Measurements from ENCODE around the gene PPP4R1.

Gene PPP4R1

DNA sequence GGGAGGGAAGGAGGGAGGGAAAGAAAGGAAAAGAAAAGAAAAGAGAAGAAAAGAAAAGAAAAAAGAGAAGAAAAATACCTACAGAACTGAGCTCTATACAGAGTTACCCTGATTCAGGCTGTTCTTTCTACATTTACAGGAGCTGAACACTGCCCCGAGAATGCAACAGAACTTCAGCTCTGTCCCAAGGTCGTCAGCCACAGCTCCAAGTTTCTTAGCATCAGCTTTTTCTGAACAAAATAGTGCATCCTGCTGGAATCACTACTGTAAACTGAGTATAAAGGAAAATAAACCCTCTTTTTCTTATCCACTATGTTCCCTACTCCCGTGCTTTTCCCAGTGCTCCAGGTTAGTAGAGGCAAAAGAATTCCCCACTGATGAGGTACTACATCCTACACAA is 4.7 kb upstream of the PPP4R1 start:
- H3K4me3 ChIP-seq (replicated peaks; ENCODE audit: insufficient read depth, low read length), result no peak overlapping the region
- H3K27ac ChIP-seq (replicated peaks), result no peak overlapping the region
- no peak for DNase-seq (ENCODE audit: low read depth in 1 of 2, low spot score in 1 of 2)
- H3K27me3 ChIP-seq (ENCODE audit: insufficient read depth, poor library complexity, severe bottlenecking), result no peaks in the 10 kb centered on the region
- TF ChIP-seq GABPA (IDR thresholded peaks at IDR 0.05; ENCODE audit: low read depth), result no peak
- TF ChIP-seq, protein P1, sequence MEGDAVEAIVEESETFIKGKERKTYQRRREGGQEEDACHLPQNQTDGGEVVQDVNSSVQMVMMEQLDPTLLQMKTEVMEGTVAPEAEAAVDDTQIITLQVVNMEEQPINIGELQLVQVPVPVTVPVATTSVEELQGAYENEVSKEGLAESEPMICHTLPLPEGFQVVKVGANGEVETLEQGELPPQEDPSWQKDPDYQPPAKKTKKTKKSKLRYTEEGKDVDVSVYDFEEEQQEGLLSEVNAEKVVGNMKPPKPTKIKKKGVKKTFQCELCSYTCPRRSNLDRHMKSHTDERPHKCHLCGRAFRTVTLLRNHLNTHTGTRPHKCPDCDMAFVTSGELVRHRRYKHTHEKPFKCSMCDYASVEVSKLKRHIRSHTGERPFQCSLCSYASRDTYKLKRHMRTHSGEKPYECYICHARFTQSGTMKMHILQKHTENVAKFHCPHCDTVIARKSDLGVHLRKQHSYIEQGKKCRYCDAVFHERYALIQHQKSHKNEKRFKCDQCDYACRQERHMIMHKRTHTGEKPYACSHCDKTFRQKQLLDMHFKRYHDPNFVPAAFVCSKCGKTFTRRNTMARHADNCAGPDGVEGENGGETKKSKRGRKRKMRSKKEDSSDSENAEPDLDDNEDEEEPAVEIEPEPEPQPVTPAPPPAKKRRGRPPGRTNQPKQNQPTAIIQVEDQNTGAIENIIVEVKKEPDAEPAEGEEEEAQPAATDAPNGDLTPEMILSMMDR (IDR thresholded peaks at IDR 0.05; ENCODE audit: insufficient read depth, low read length), result no peak
- TF ChIP-seq SPI1 (IDR thresholded peaks at IDR 0.05; ENCODE audit: borderline replicate concordance, low read depth), result no peak

DNA sequence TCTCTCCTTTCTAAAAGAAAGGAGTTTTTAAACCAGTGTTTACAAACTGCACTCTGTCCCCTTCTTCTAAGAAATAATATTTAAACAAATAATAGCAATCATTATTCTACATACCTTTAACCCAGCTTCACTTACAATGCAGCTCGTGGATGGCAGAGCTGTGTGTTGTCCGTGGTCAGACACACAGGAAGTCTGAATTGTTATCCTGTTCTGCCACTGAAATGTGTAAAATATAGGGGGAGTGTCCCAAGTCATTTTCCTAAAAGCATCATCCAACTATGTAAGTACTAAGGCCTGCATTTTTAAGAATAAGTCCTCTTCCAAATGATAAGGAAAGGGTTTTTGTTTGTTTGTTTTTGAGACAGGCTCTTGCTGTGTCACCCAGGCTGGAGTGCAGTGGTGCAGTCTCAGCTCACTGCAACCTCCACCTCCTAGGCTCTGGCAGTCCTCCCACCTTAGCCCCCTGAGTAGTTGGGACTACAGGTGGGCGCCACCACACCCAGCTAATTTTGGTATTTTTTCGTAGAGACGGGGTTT is 2.7 kb upstream of the PPP4R1 start:
- Histone ChIP-seq H3K27ac (replicated peaks) (no peak overlapping the region), H3K27me3 (ENCODE audit: insufficient read depth, poor library complexity, severe bottlenecking) (no peaks in the 10 kb centered on the region), H3K4me3 (replicated peaks; ENCODE audit: insufficient read depth, low read length) (no peak overlapping the region)
- TF ChIP-seq, protein P1 (IDR thresholded peaks at IDR 0.05; ENCODE audit: insufficient read depth, low read length), result no peak
- TF ChIP-seq SPI1 (IDR thresholded peaks at IDR 0.05; ENCODE audit: borderline replicate concordance, low read depth) (no peak), GABPA (IDR thresholded peaks at IDR 0.05; ENCODE audit: low read depth) (no peak), POLR2AphosphoS5 (IDR thresholded peaks at IDR 0.05; ENCODE audit: low read depth) (no peak)
- TF ChIP-seq, protein P2, sequence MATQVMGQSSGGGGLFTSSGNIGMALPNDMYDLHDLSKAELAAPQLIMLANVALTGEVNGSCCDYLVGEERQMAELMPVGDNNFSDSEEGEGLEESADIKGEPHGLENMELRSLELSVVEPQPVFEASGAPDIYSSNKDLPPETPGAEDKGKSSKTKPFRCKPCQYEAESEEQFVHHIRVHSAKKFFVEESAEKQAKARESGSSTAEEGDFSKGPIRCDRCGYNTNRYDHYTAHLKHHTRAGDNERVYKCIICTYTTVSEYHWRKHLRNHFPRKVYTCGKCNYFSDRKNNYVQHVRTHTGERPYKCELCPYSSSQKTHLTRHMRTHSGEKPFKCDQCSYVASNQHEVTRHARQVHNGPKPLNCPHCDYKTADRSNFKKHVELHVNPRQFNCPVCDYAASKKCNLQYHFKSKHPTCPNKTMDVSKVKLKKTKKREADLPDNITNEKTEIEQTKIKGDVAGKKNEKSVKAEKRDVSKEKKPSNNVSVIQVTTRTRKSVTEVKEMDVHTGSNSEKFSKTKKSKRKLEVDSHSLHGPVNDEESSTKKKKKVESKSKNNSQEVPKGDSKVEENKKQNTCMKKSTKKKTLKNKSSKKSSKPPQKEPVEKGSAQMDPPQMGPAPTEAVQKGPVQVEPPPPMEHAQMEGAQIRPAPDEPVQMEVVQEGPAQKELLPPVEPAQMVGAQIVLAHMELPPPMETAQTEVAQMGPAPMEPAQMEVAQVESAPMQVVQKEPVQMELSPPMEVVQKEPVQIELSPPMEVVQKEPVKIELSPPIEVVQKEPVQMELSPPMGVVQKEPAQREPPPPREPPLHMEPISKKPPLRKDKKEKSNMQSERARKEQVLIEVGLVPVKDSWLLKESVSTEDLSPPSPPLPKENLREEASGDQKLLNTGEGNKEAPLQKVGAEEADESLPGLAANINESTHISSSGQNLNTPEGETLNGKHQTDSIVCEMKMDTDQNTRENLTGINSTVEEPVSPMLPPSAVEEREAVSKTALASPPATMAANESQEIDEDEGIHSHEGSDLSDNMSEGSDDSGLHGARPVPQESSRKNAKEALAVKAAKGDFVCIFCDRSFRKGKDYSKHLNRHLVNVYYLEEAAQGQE (IDR thresholded peaks at IDR 0.05; ENCODE audit: insufficient replicate concordance, low read depth), result no peak
- DNase-seq (ENCODE audit: low read depth in 1 of 2, low spot score in 1 of 2), result no peak

DNA sequence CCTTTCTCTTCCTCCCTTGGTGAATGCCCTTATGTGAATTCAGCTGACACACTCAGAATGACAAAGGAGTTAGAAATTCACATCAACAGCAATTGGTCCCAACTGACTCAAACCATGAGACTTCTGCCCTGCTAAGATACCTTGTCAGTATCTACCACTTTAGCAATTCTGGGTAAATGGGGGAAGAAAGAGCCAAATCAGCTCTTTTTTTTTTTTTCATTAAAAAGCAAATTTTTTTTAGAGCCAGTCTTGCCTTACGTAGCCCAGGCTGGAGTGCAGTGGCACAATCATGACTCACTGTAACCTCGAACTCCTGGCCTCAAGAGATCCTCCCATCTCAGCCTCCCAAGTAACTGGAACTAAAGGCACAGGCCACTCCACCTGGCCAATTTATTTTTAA is 1.7 kb upstream of the PPP4R1 start:
- Histone ChIP-seq H3K27me3 (ENCODE audit: insufficient read depth, poor library complexity, severe bottlenecking) (no peaks in the 10 kb centered on the region), H3K27ac (replicated peaks) (no peak overlapping the region), H3K4me3 (replicated peaks; ENCODE audit: insufficient read depth, low read length) (no peak overlapping the region)
- no peak for DNase-seq (ENCODE audit: low read depth in 1 of 2, low spot score in 1 of 2)
- TF ChIP-seq SPI1 (IDR thresholded peaks at IDR 0.05; ENCODE audit: borderline replicate concordance, low read depth), result no peak
- TF ChIP-seq, protein P1 (IDR thresholded peaks at IDR 0.05; ENCODE audit: insufficient read depth, low read length), result no peak
- TF ChIP-seq, protein P2 (IDR thresholded peaks at IDR 0.05; ENCODE audit: insufficient replicate concordance, low read depth), result no peak

DNA sequence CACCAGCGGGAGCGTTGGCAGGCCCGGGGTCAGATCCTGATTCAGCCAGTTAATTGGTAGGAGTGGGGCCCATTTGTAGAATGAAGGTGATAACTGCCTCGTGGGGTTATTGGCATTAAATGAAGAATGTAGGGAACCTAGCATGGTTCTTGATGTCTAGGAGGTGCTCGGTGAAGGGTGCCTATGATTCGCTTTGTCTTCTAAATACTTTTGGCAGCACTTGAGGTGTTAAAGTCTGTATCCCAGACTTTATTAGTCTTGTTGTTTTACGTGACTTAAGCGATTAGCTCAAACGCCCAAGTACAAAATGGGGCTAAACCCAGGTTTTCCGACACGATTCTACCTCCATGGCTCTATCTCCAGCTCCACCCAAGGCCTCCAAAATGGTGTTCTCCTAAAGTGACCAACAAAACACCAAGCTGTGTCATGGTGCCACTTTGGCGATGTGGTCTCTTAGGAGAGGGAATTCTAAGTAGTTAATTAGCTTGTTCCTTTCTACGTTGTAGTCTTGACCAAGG is 980 bp upstream of the PPP4R1 start:
- Histone ChIP-seq H3K27ac (replicated peaks) (peak overlapping the region; percentile 67), H3K4me3 (replicated peaks; ENCODE audit: insufficient read depth, low read length) (peak overlapping the region; percentile 86), H3K27me3 (ENCODE audit: insufficient read depth, poor library complexity, severe bottlenecking) (no peaks in the 10 kb centered on the region)
- DNase-seq (ENCODE audit: low read depth in 1 of 2, low spot score in 1 of 2), result no peak
- TF ChIP-seq SPI1 (IDR thresholded peaks at IDR 0.05; ENCODE audit: borderline replicate concordance, low read depth) (no peak), POLR2AphosphoS5 (IDR thresholded peaks at IDR 0.05; ENCODE audit: low read depth) (no peak; the same call in 1 of the 2 replicates), GABPA (IDR thresholded peaks at IDR 0.05; ENCODE audit: low read depth) (no peak)
- TF ChIP-seq, protein P1 (IDR thresholded peaks at IDR 0.05; ENCODE audit: insufficient read depth, low read length), result no peak
- TF ChIP-seq, protein P2 (IDR thresholded peaks at IDR 0.05; ENCODE audit: insufficient replicate concordance, low read depth), result no peak

Measured in HL-60 (cell line).